Heart left ventricle (tissue), 13 donors: Measurements from ENCODE around the gene MED29.

Source experiments
- POLR2A ChIP-seq, 2 donors: fragments of 450-650 bp; IDR thresholded peaks; one replicate each; pipeline ENCODE4 v1.6.1; 2017; ENCODE audit warnings: antibody characterized with exemption in 2 of 2, mild to moderate bottlenecking in 2 of 2, moderate library complexity in 2 of 2
- TF ChIP-seq, protein P1 (sequence below), 12 donors: fragments of 200-600 bp; sonication (generic) in 4 of 12; IDR thresholded peaks; one replicate each; pipeline versions ENCODE4 v1.5.0 to v1.8.0; 2018 to 2022; ENCODE audit warnings: antibody characterized with exemption in 12 of 12, mild to moderate bottlenecking in 5 of 12
- donor health status: ischemic (EF 13 %, LVEDD 7.1; RV severe dilation, severe dysfunction).
- donor health status: DM: no; HTN: yes; CAD: no.
- donor health status: DM: no; HTN: no; CAD: no.
- donor health status: ischemic (EF 25% LVEDD 6.9; RV normal size, moderate dysfunction).
- donor health status: ischemic (EF 25% LVEDD 5.7; RV mildly dilated, moderate dysfunction).
- donor health status: ischemic (EF 35%, LVEDD 5.7; RV mildly dilated, moderate dysfunction).
- donor health status: nonischemic (EF 11% LVEDD 7.7; RV severe dilation, severe dysfunction).
- donor health status: DM: yes; HTN: yes; CAD: no.
- donor health status: PGD.
- donor health status: ischemic (EF 29% LVEDD 5.4; RV normal size, mild dysfunction).
- donor health status: nonischemic (EF 23%, LVEDD 6.1; RV moderate dilation, normal function).

DNA sequence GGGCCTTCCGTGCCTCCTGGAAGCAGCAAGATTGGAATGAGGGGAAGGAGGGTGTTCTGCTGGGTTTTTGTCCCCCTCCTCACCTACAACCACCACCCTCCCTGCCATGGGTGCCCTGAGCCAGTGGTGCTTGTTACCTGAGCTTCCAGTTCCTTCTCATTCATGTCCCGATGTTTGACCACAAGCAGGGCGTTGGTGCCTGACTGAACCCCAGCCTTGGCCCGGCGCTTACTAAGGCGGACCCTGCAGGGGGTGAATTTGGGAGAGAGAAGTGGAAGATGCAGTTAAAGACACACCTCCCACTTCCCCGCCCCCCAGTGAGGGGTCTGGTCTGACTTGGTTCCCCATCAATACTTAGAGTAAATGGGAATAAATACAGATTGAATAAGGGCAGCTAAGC lies 4.6 kb upstream of the MED29 start:
- TF ChIP-seq, protein P1, sequence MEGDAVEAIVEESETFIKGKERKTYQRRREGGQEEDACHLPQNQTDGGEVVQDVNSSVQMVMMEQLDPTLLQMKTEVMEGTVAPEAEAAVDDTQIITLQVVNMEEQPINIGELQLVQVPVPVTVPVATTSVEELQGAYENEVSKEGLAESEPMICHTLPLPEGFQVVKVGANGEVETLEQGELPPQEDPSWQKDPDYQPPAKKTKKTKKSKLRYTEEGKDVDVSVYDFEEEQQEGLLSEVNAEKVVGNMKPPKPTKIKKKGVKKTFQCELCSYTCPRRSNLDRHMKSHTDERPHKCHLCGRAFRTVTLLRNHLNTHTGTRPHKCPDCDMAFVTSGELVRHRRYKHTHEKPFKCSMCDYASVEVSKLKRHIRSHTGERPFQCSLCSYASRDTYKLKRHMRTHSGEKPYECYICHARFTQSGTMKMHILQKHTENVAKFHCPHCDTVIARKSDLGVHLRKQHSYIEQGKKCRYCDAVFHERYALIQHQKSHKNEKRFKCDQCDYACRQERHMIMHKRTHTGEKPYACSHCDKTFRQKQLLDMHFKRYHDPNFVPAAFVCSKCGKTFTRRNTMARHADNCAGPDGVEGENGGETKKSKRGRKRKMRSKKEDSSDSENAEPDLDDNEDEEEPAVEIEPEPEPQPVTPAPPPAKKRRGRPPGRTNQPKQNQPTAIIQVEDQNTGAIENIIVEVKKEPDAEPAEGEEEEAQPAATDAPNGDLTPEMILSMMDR (IDR thresholded peaks at IDR 0.05) = no peak
- no peak for TF ChIP-seq POLR2A (IDR thresholded peaks at IDR 0.05)
